Activated CD8-positive, alpha-beta memory T cell treated with anti-CD3 and anti-CD28 coated beads, Interleukin-2, amount 10 ng/mL, durations not matched to agents 7 days and 5 days (primary cell): ENCODE data around the gene SRXN1. TPM values are rescaled to one million over a fixed set of nuclear protein-coding genes. Genes with fewer than 3 reads are reported as not detected.

Experiments
- ATAC-seq: fragments of 150-1000 bp; cut with Tn5 transposase; one replicate; pipeline ENCODE4 v1.10.0; 2021; ENCODE audit warnings: moderate library complexity
- CTCF ChIA-PET: fragments of 350-600 bp; sonication (Branson Sonifier 250); formaldehyde crosslinking; loops from one replicate; lab custom pipeline; 2021; ENCODE audit warnings: antibody characterized with exemption; lab: Charles Lee
- DNase-seq: peaks from one replicate; pipeline ENCODE4 v3.0.0-alpha.2; 2020
- H3K27ac Mint-ChIP-seq: one replicate; pipeline ENCODE4 v1.8.0; 2021; ENCODE audit warnings: mild to moderate bottlenecking, mixed read lengths
- H3K27me3 Mint-ChIP-seq: one replicate; pipeline ENCODE4 v1.8.0; 2021; ENCODE audit warnings: mixed read lengths
- H3K36me3 Mint-ChIP-seq: one replicate; pipeline ENCODE4 v1.8.0; 2021; ENCODE audit warnings: mild to moderate bottlenecking, mixed read lengths
- H3K4me1 Mint-ChIP-seq: one replicate; pipeline ENCODE4 v1.8.0; 2021; ENCODE audit warnings: mixed read lengths
- H3K4me3 Mint-ChIP-seq: one replicate; pipeline ENCODE4 v1.8.0; 2021; ENCODE audit warnings: mild to moderate bottlenecking, moderate library complexity, mixed read lengths
- H3K9me3 Mint-ChIP-seq: one replicate; pipeline ENCODE4 v1.8.0; 2022; ENCODE audit warnings: low read depth, mixed read lengths
- total RNA-seq, 2 experiments: library from RNA; stranded (reverse); gene quantifications; one replicate each; pipeline ENCODE4 v1.2.3, GENCODE V29; 2021

Gene SRXN1
- total RNA-seq, 2 experiments from 2014 or later: 17.7 to 20.0 TPM

DNA sequence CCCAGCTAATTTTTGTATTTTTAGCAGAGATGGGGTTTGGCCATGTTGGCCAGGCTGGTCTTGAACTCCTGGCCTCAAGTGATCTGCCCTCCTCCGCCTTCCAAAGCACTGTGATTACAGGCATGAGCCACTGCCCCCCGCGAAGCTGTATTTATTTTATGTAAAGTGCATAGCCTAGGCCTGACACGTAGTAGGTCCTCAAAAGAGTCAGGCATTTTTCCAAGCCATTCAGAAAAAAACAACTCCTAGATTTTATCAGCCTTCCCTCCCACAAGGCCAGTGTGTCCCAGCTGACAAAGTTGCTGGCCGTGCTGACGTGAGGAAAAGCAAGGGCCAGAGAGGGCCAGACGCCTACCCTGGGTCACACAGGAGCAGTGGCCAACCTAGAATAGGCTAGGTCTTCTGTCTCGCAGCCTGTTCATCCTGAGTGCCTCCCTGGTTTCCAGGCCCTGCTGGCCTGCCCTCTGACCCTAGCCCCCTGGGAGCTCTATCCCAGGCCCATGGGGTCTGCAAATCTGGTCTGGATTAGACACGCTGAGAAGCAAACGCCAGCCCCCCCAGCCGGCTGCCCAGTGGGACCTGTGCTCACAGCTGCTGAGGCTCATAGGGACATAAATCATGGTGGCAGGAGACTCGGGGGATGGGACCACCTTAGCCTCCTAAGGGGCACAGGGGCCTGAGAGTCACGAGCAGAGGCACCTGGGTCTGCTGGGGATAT, 54.7 kb downstream of the SRXN1 start:
- Mint-ChIP-seq H3K27me3 (peaks cover 9% of the 10 kb centered on the region), H3K9me3 (no peaks in the 10 kb centered on the region), H3K27ac (no peak overlapping the region), H3K36me3 (no peaks in the 10 kb centered on the region), H3K4me1 (no peaks in the 10 kb centered on the region), H3K4me3 (no peak overlapping the region)
- CTCF ChIA-PET: no interaction called here
- ATAC-seq: no peak
- DNase-seq: no peak

DNA sequence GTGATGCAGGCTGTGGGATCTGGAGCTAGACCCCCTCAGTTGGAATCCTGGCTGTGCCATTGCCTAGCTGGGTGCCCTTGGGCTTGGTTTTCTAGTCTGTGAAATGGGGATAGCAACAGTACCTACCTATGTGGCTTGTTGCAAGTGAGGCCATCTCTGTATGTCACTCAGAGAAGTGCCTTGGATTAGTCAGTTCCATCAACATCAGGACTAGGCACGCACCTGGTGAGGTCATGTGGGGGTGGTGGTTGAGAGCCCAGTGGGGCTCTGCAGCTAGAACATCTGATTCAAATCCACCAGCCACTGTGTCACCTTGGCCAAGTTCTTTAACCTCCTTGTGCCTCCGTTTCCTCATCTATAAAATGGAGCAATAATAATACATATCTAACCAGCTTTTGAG, 55.4 kb downstream of the SRXN1 start:
- no peak for DNase-seq
- H3K27ac Mint-ChIP-seq: no peak overlapping the region
- H3K9me3 Mint-ChIP-seq: no peaks in the 10 kb centered on the region
- ATAC-seq: no peak
- H3K27me3 Mint-ChIP-seq: peaks cover 10% of the 10 kb centered on the region
- H3K36me3 Mint-ChIP-seq: no peaks in the 10 kb centered on the region
- H3K4me3 Mint-ChIP-seq: no peak overlapping the region
- CTCF ChIA-PET: no interaction called here
- no peaks in the 10 kb centered on the region for H3K4me1 Mint-ChIP-seq

Other genes with a start within 250 kb of the SRXN1 start
- gene RBCK1, start 244.9 kb downstream of the SRXN1 start, total RNA-seq: 100 to 1,000 TPM; 114 to 173 TPM
- gene TBC1D20, start 190.7 kb downstream of the SRXN1 start, total RNA-seq: 10 to 100 TPM; 28.3 to 29.4 TPM
- gene CSNK2A1, start 109.4 kb downstream of the SRXN1 start, total RNA-seq: 100 to 1,000 TPM; 111 to 124 TPM
- gene TCF15, start 42.9 kb downstream of the SRXN1 start, total RNA-seq: not detected
- gene SCRT2, start 22.6 kb upstream of the SRXN1 start, total RNA-seq: not detected
- not detected for gene SLC52A3, start 115.3 kb upstream of the SRXN1 start, total RNA-seq
- 10 to 100 TPM; 34.3 to 37.0 TPM for gene FAM110A, start 180.5 kb upstream of the SRXN1 start, total RNA-seq